GM18520 (cell line): ENCODE results near the gene EPHB3.

Experiments
- ATAC-seq: cut with Tn5 transposase; IDR thresholded peaks from one replicate; pipeline ENCODE4 v1.9.1; 2021; ENCODE audit not compliant: unreplicated experiment

Gene EPHB3

GRCh38 chr3:184563561-184563925 lies 2.0 kb downstream of the EPHB3 start:
- no peak for ATAC-seq

- no peak for ATAC-seq
Measured at GRCh38 chr3:184563941-184564684, 2.5 kb downstream of the EPHB3 start.

DNA sequence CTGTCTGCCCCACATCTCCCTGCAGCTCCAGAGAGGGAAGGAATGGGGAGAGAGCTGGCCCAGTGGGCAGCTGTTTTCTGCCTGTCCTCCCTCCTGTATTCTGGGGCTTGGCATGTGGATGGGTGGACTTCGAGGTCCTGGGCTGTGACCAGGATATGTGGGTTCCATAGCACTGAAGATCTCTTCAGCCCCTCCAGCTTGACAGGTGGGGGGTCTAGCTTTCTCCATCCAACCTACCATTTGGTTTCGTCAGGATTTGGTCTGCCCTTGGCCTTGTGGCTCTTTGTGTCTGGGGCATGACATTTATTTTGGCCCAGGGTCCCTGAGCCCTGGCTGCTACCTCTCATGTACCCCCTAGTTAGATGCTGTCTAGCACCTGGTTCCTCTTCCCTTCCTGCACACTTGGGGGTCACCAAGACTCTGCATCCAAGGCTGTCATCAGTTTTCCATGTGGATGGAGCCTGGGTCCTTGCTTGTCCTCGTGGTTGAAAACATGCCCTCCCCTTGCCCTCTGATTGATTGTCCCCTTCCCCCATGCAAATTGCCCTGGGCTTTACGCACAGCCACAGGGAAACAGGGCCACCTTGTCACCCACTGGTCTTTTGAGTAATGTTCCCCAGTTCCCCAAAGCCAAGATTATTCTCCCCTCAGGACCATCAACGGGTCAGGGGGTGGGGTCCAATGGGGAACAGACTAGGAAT lies 3.2 kb downstream of the EPHB3 start:
- no peak for ATAC-seq

- ATAC-seq = no peak
Measured at GRCh38 chr3:184565421-184566211, 4.0 kb downstream of the EPHB3 start.

- ATAC-seq = no peak
Measured at GRCh38 chr3:184566441-184567414, 5.1 kb downstream of the EPHB3 start.

GRCh38 chr3:184567946-184568559 lies 6.5 kb downstream of the EPHB3 start:
- ATAC-seq = no peak

- no peak for ATAC-seq
Measured at GRCh38 chr3:184568560-184568923, 7.0 kb downstream of the EPHB3 start.

DNA sequence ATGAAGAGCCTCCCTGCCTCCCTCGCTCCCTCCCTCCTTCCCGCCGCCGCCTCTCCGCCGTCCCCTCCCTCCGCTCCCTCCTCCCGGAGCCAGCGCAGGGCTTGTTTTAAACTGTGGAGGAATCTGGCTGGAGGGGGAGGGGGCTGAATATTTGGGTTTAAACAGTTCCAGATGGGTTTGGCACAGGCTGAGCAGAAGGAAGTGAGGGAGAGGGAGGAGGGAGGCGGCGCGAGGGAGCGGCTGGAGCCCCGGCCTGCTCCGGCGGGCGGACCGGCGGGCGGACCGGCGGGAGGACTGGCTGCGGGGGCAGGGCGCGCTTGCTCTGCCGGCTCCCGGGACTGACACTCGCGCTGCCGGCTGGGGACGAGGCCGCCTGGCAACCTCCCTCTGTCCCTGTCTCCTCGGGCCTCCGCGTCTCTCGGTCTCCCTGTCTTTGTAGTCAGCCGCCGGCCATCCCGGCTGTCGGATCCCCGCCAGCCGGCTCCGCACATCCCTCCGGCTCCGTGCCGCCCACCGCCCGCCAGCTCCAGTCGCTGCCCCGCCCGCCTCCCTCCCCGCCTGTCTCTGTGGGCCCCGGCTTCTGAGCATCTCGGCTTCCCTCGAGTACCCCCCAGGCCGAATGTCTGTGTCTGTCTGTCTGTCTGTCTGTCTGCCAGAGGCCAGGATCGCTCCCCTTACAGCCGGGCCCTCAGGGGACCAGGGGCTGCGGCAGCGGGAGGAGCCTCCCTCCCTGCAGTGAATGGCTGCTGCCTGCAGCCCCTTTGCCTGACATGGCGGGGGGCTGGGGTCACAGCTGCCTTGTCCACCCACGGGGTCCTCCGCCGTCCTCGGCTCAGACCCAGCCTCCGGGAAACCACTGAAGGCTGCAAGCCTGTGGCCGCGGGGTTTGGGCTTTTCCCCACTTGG lies 7.6 kb downstream of the EPHB3 start:
- ATAC-seq = no peak

DNA sequence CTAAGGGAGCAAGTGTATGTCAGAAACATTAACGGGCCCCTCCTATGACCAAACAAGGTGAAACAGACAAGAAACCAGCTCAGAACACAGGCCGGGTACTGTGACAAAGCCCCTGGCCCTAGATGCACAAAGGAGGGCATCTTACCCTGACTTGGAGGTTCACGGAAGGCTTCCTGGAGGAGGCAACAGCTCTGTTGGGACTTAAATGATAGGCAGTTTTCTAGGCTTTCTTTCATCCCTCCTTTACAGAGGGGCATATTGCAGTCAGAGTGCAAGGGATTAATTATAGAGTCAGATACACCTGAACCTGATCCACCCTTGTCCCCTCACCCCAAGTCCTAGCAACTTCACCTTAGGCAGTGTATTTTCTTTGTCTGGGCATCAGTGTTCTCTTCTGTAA lies 8.4 kb downstream of the EPHB3 start:
- no peak for ATAC-seq

DNA sequence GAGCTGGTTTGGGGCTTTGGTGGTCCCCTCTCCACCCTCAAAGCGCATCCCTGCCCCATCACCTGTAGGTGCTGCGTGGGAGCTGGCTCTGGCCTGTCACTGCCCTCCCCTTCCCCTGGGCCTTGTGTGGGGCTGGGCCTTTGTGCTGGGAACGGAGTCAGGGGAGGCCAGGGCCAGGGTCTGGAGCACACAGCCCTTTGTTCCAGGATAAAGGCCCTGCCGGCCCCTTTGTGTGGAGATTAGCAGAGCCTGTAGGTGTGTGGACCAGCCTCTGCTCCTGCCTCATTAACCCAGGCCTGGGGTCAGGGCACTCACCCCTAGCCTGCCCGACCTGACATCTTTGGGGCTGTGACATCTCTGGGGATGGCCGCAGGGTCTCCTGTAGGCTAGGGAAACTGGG lies 8.9 kb downstream of the EPHB3 start:
- no peak for ATAC-seq

GRCh38 chr3:184571750-184572377 lies 10.3 kb downstream of the EPHB3 start:
- ATAC-seq = no peak

- no peak for ATAC-seq
Measured at GRCh38 chr3:184572633-184573270, 11.2 kb downstream of the EPHB3 start.

DNA sequence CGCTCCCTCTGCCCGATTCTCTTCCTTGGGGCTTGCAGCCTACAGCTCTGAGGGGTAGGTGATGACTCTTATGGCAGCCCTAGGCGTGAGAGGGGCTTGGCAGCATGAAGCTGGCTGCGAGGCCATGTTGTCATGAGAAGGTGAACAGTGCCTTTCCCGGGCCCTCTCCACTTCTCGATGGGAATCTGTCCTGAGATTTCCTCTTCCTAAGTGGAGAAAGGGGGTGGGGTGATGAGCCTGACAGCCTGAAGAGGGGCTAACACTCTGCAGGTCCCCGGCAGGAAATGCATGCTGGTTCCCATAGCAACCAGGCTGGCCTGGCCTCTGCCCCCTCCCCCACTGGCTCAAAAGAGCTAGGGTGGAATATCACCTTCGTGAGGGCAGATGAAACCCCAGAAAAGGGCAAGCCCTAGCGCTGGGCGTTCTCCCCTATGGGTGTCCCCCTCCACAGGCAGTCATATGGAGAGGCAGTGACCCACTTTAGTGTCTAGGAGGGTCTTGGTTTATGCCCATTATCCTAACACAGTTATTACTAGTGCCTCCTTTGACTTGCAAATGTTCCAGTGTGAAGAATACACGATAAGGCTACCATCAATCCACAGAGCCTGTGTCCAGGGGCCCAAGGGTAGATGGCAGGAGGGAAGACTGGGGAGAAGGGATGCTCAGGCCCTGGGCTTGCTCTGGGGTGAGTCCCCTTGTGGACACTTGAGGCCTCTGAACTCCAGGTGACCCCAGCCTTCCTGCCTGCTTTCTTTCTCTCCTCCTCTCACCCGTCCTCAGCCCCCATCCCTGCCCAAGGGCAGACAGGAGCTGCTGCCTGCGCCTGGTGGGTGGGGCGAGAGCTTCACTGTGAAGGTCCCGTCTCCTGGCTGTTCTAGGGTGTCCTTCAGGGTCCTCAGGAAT lies 13.2 kb downstream of the EPHB3 start:
- no peak for ATAC-seq

GRCh38 chr3:184575701-184576100 lies 14.1 kb downstream of the EPHB3 start:
- no peak for ATAC-seq

DNA sequence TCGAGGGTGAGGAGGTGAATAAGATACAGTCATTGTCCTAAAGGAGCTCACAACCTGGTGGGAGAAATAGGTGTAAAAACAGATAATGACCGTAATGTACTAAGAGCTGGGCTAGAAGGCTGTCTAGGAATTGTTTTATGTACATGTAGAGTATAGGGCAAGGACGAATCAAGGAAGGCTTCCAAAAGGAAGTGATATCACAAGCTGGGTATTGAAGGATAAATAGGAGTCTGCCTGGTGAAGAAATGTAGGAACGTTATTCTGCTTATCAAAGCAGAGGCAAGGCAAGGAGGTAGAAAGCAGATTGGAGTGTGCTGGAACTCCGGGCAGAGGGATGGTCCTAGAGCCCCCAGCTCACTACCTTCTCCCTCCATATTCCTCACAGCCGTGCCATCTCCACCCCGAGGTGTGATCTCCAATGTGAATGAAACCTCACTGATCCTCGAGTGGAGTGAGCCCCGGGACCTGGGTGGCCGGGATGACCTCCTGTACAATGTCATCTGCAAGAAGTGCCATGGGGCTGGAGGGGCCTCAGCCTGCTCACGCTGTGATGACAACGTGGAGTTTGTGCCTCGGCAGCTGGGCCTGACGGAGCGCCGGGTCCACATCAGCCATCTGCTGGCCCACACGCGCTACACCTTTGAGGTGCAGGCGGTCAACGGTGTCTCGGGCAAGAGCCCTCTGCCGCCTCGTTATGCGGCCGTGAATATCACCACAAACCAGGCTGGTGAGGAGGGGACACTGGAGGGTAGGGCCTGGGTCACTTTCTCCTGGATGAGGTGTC lies 15.1 kb downstream of the EPHB3 start:
- no peak for ATAC-seq

DNA sequence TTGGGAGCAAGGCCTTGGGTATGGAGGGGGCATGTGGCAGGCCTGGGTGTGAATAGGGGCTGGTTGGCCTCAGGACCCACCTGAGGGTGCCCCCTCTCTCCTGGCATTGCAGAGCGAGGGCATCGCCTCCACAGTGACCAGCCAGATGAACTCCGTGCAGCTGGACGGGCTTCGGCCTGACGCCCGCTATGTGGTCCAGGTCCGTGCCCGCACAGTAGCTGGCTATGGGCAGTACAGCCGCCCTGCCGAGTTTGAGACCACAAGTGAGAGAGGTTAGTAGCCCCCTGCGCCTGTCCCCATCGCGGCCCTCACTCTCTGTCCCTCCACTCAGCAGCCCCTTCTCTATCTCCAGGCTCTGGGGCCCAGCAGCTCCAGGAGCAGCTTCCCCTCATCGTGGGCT lies 16.0 kb downstream of the EPHB3 start:
- ATAC-seq = no peak

DNA sequence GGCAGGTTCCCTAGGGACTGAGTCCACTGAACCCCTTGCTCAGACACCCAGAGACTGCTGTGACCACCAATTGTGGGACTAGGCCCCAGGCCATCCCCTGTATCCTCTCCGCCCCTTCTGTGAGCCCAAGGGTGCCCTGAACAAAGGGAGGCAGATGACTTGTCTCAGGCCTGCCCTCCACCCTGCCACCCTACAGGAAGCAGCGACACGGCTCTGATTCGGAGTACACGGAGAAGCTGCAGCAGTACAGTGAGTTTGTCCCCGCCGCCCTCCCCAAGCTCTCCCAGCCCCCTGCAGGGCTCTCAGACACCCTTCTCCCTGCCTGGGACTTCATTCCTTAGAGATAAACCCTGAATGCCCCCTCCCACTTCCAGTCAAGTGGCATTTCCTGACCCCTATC lies 16.6 kb downstream of the EPHB3 start:
- no peak for ATAC-seq
